Keratinocyte (primary cell): ENCODE data around the gene AGA. TPM values are rescaled to one million over a fixed set of nuclear protein-coding genes. Genes with fewer than 3 reads are reported as not detected.

ENCODE experiments used
- DNase-seq: peaks from one replicate; pipeline ENCODE4 v3.0.0-alpha.2; 2011; ENCODE audit warnings: low read depth, missing footprints, low spot score
- FAIRE-seq: peaks from 2 replicates; lab custom pipeline; 2011; peaks lifted over from hg19 to GRCh38; lab: Jason Lieb, UNC
- H2AFZ ChIP-seq: 2 replicates; pipeline ENCODE4 v1.6.0; 2012; ENCODE audit warnings: low read length, control low read depth, inconsistent platforms; ENCODE audit not compliant: control insufficient read depth
- H3K27ac ChIP-seq: 2 replicates; pipeline ENCODE4 v1.5.1; 2011; ENCODE audit warnings: low read length; ENCODE audit not compliant: control insufficient read depth, insufficient read depth
- H3K27me3 ChIP-seq: 3 replicates; pipeline ENCODE4 v1.6.0; 2011; ENCODE audit warnings: low read length; ENCODE audit not compliant: control insufficient read depth, insufficient read depth; ENCODE audit errors: extremely low read depth
- H3K36me3 ChIP-seq, 2 experiments: 2 replicates in 1 of 2; 3 replicates in 1 of 2; pipeline ENCODE4 v1.5.1; 2011; ENCODE audit warnings: low read length in 2 of 2, mild to moderate bottlenecking in 1 of 2; ENCODE audit not compliant: control insufficient read depth in 2 of 2, insufficient read depth in 2 of 2; ENCODE audit errors: extremely low read depth in 1 of 2
- H3K4me1 ChIP-seq: 3 replicates; pipeline ENCODE4 v1.5.1; 2011; ENCODE audit warnings: low read length; ENCODE audit not compliant: control insufficient read depth, insufficient read depth; ENCODE audit errors: extremely low read depth
- H3K4me2 ChIP-seq: 3 replicates; pipeline ENCODE4 v1.6.0; 2011; ENCODE audit warnings: low read depth, low read length; ENCODE audit not compliant: control insufficient read depth, insufficient read depth; ENCODE audit errors: extremely low read depth
- H3K4me3 ChIP-seq, 3 experiments: fragments of 200-600 bp in 1 of 3; sonication (generic) in 1 of 3; 2 replicates in 2 of 3; 3 replicates in 1 of 3; pipeline ENCODE4 v1.5.1; 2011 to 2016; ENCODE audit warnings: low read length in 3 of 3, mild to moderate bottlenecking in 3 of 3, control low read depth in 2 of 3, inconsistent platforms in 1 of 3, low read depth in 1 of 3, mixed read lengths in 1 of 3, mixed run types in 1 of 3, moderate library complexity in 1 of 3; ENCODE audit not compliant: control insufficient read depth in 2 of 3, insufficient read depth in 2 of 3; ENCODE audit errors: extremely low read depth in 1 of 3
- H3K79me2 ChIP-seq: 2 replicates; pipeline ENCODE4 v1.6.0; 2012; ENCODE audit warnings: low read length; ENCODE audit not compliant: control insufficient read depth, insufficient read depth
- H3K9ac ChIP-seq: 3 replicates; pipeline ENCODE4 v1.6.0; 2011; ENCODE audit warnings: low read length; ENCODE audit not compliant: control insufficient read depth, insufficient read depth; ENCODE audit errors: extremely low read depth
- H3K9me1 ChIP-seq: 3 replicates; pipeline ENCODE4 v1.6.0; 2011; ENCODE audit warnings: low read length; ENCODE audit not compliant: control insufficient read depth, insufficient read depth; ENCODE audit errors: extremely low read depth
- H3K9me3 ChIP-seq: 2 replicates; pipeline ENCODE4 v1.5.1; 2012; ENCODE audit warnings: low read depth, low read length; ENCODE audit not compliant: control insufficient read depth
- H4K20me1 ChIP-seq: 3 replicates; pipeline ENCODE4 v1.6.0; 2011; ENCODE audit warnings: low read length; ENCODE audit not compliant: control insufficient read depth, insufficient read depth; ENCODE audit errors: extremely low read depth
- CTCF ChIP-seq, 3 experiments: IDR thresholded peaks in 1 of 3; conservative IDR thresholded peaks in 1 of 3; optimal IDR thresholded peaks in 1 of 3; 2 replicates in 2 of 3; 3 replicates in 1 of 3; pipeline versions ENCODE3 to v1.5.1; 2011; ENCODE audit warnings: low read length in 3 of 3, mild to moderate bottlenecking in 3 of 3, moderate library complexity in 2 of 3, control low read depth in 1 of 3, inconsistent platforms in 1 of 3; ENCODE audit not compliant: insufficient read depth in 2 of 3; ENCODE audit errors: extremely low read depth in 1 of 3
- EZH2 ChIP-seq: IDR thresholded peaks from one replicate; pipeline ENCODE4 v1.6.1; 2012; ENCODE audit warnings: inconsistent platforms, mild to moderate bottlenecking, low read length, moderate library complexity
- dilution Hi-C: fragments of 300-500 bp; cut with MboI; formaldehyde crosslinking; loops from one replicate; pipeline ENCODE4 v1.7.0; 2020; ENCODE audit warnings: low sequenced_read_pairs; ENCODE audit not compliant: extremely low pct_ligation_motif_present
- polyA plus RNA-seq, 5 experiments: library from polyadenylated mRNA; depleted of rRNA in 3 of 5; stranded (reverse) in 3 of 5; stranded (forward) in 1 of 5; unstranded in 1 of 5; fragments of >200 nt; gene quantifications; 1 replicate in 1 of 5; 2 replicates in 3 of 5; 3 replicates in 1 of 5; pipeline versions ENCODE4 v1.2.1 to v1.2.3, GENCODE V29; 2011 to 2012; ENCODE audit warnings: missing spikeins in 2 of 5, low read depth in 1 of 5, low replicate concordance in 1 of 5

AGA gene
- polyA plus RNA-seq, 1 donor (not counting 4 experiments of a cell fraction or from before 2014, with no cell fraction given), result 16.7 TPM

- Histone ChIP-seq H3K4me2 (no peak overlapping the region), H3K9me3 (no peaks in the 10 kb centered on the region), H3K4me1 (no peaks in the 10 kb centered on the region), H3K36me3 (no peaks in the 10 kb centered on the region), H3K9ac (no peak overlapping the region), H3K27ac (no peak overlapping the region), H3K79me2 (no peaks in the 10 kb centered on the region), H3K9me1 (no peaks in the 10 kb centered on the region), H4K20me1 (no peaks in the 10 kb centered on the region), H2AFZ (no peak overlapping the region), H3K27me3 (no peaks in the 10 kb centered on the region), H3K4me3 (no peak overlapping the region)
- DNase-seq, result no peak
- TF ChIP-seq EZH2 (no peak), CTCF (optimal IDR thresholded peaks at IDR 0.05 in 1 of 3, IDR thresholded peaks at IDR 0.05 in 1 of 3, conservative IDR thresholded peaks at IDR 0.05 in 1 of 3; ENCODE audit: extremely low read depth in 1 of 3, insufficient read depth in 2 of 3, low read length in 3 of 3) (no peak)
- FAIRE-seq, result no peak
- dilution Hi-C loops, result no loop called here
Observed at GRCh38 chr4:177408023-177408422, 34.2 kb downstream of the AGA start.

- H3K27ac ChIP-seq, result no peak overlapping the region
- no peaks in the 10 kb centered on the region for H3K27me3 ChIP-seq
- no peak for FAIRE-seq
- no peak overlapping the region for H3K4me2 ChIP-seq
- no peak for TF ChIP-seq CTCF (optimal IDR thresholded peaks at IDR 0.05 in 1 of 3, IDR thresholded peaks at IDR 0.05 in 1 of 3, conservative IDR thresholded peaks at IDR 0.05 in 1 of 3; ENCODE audit: extremely low read depth in 1 of 3, insufficient read depth in 2 of 3, low read length in 3 of 3)
- no peak for TF ChIP-seq EZH2
- no peak overlapping the region for H3K4me3 ChIP-seq
- no peak overlapping the region for H3K9ac ChIP-seq
- DNase-seq, result no peak
- H3K36me3 ChIP-seq, result no peaks in the 10 kb centered on the region
- no peak overlapping the region for H2AFZ ChIP-seq
- no peaks in the 10 kb centered on the region for H3K79me2 ChIP-seq
- dilution Hi-C loops, result no loop called here
- H3K9me1 ChIP-seq, result no peaks in the 10 kb centered on the region
- H3K9me3 ChIP-seq, result no peaks in the 10 kb centered on the region
- H4K20me1 ChIP-seq, result no peaks in the 10 kb centered on the region
- H3K4me1 ChIP-seq, result no peaks in the 10 kb centered on the region
Observed at GRCh38 chr4:177405508-177405907, 36.7 kb downstream of the AGA start.
